ENCODE data around the gene XCL2.

XCL2 gene

DNA sequence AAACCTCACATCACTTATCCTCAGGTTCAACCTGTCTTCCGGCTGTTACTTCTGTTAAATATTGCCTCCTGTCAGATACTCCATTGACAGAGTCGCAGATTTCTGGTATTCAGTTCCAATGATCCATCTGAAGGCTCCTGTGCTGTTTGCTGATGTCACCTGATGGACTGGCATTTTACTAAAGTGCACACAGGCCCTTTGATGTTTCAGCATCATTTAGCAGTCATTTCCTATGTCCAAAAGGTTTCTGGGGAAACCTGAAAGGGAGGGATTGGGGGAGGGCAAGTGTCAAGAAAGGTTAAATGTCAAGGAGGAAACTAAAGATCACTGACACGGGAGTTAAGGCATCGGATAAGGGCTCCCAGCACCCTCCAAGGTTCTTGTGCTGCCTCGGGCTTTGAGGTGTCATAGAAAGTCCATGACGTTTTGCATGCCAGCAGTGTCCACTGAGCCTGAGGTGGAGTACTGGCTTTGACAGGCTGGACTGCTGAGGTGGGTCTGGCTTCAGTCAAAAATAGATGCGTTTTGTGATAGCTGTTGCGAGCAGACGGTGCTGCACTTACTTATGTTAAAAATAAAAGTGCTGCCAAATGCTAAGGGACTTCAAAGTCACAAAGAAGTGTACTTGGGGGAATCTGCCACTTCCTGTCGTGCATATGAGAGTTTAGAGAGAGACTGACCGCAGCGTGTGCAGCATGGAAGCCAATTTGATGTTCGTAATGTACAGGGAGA, 30.8 kb downstream of the XCL2 start:
- DNase-seq, result no peak

GRCh38 chr1:168509875-168510791, 33.7 kb downstream of the XCL2 start:
- DNase-seq, result no peak

DNA sequence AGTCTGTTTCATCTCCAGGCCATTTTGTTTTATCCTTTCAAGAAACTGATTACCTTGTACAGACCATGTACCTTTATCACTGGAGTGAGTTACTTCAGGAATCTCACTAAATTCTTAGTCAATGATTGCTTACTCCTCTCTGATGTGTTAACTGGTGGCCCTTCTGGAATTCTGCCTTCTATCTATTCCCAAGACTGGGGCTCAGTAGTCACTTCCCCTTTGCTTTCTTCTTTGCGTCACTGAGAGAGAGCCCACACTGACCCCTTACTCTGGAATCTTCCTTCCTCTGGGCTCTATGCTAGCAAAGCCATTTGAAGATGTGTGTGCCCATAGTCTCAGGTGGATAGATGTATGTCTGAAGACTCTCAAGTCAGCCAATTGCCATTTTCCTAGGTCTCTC, 34.6 kb downstream of the XCL2 start:
- DNase-seq, result no peak

DNA sequence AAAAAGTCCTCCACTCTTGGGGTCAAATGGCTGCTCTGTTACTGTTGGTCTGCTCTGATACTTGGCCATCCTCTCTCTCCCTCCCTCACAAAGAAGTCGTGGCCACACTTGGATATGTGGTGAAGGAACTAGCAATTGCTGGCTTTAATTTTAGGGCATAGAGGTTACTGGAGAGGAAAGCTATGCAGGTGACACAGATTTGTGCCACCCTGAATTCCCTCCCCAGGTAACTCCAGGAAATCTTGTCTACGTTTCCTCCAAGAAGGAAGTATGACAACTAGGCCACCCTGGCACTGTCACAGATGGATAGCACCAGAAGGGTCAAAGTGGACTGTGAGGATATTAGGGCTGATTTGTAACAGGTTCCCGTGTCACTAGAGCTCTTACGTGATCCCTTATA, 36.0 kb downstream of the XCL2 start:
- DNase-seq, result no peak

- no peak for DNase-seq
Measured at GRCh38 chr1:168507231-168507630, 36.6 kb downstream of the XCL2 start.

GRCh38 chr1:168506204-168506819, 37.5 kb downstream of the XCL2 start:
- DNase-seq, result no peak

- no peak for DNase-seq
Measured at GRCh38 chr1:168505006-168505405, 38.8 kb downstream of the XCL2 start.

GRCh38 chr1:168504064-168504837, 39.5 kb downstream of the XCL2 start:
- DNase-seq, result no peak

- no peak for DNase-seq
Measured at GRCh38 chr1:168499688-168500049, 44.1 kb downstream of the XCL2 start.

DNA sequence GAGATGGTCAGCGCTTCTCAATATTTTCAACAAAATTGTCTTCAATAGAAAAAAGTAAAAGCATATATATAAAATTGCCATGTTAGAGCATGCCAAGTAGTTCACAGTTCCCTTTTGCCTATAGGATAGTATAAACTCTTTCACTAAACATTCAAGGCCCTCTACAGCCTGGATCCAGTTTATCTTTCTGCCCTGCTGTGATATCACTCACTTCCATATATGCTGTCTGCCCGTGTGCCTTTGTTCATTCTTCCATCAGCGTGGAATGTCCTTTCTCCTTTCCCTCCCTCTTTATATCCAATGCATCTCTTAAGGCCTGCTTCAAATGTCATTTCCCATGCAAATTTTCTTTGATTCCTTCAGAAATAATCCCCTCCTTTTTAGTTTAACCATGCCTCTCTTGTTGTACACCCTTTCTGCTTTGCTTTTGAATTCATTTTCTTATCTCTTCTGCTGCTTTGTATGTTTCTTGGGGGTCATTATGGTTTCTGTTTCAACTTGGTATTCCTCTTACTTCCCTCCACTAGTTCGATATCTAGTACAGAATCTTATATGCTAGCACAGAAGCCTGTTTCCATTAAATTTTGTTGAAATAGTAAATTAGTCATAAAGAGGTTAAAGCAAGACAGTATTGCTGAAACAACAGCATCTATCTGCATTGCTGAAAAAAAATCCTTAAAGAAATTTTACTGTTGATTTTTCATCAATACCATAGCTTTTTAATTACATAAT, 44.7 kb downstream of the XCL2 start:
- DNase-seq, result no peak

DNA sequence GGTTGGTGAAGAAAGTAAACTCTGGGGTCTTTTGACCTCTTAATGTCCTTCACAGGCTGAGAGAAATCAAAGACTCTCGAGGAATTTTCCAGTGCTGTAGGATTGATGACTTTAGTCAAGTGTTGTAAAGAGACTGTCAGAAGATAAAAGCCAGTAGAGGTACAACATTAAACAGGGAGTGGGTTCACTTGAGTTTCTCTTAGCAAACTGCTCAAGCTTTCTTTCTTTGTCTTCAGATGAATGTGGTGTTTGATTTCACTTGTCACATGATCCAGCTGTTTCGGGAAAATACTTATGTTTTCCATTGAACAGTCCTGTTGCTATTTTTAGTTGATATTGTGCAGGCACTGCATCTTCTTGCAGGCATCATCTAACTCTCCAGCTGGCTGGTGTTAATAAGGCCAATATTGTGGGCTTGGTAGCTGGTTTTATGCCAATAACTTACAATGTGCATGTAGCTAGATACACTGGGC, 45.6 kb downstream of the XCL2 start:
- no peak for DNase-seq

- no peak for DNase-seq
Measured at GRCh38 chr1:168497376-168497950, 46.3 kb downstream of the XCL2 start.

DNA sequence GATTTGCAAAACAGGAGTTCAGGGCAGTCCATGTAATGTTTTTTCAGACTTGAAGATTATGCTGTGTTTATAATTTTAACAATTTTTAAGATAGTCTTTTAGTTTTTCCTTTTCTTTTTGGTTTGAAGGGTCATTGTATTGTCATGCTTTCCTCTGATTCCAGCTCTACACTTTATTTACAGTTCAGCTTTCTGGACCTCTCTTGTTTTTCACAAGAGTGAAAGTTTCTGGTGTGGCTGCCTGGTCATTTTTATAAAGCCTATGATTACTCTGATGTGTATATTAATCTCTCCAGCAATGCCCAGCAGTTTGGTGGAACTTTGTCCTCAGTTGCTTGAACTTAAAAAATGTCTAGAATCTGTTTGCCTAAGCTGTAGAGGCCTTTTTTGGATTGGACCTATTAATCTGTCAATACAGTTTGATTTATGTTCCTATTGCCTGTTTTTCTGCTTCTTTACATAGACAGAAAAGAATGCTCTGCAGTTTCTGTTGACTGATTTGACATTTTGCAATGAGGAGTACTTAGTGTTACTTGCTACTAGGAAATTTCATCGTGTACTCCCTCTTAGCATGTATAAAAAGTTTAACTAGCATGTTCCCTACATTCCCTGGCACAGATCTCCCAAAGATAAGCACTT, 52.2 kb downstream of the XCL2 start:
- DNase-seq, result no peak
